Rectal smooth muscle tissue (tissue), 1 donor: Measurements from ENCODE around the gene FTO.

Experiments
- H3K27ac ChIP-seq: one replicate; pipeline ENCODE4 v1.7.0; 2013; ENCODE audit warnings: low read depth, low read length, inconsistent platforms
- H3K27me3 ChIP-seq: one replicate; pipeline ENCODE4 v1.7.0; 2013; ENCODE audit warnings: low read length; ENCODE audit not compliant: control insufficient read depth, insufficient read depth
- H3K36me3 ChIP-seq: one replicate; pipeline ENCODE4 v1.7.0; 2013; ENCODE audit warnings: low read length; ENCODE audit not compliant: control insufficient read depth, insufficient read depth
- H3K4me1 ChIP-seq: one replicate; pipeline ENCODE4 v1.7.0; 2013; ENCODE audit warnings: low read length; ENCODE audit not compliant: control insufficient read depth, insufficient read depth
- H3K4me3 ChIP-seq: one replicate; pipeline ENCODE4 v1.7.0; 2013; ENCODE audit warnings: low read length
- H3K9ac ChIP-seq: one replicate; pipeline ENCODE4 v1.7.0; 2013; ENCODE audit warnings: low read length

Gene FTO

GRCh38 chr16:53713403-53714204 is 9.6 kb downstream of the FTO start:
- no peaks in the 10 kb centered on the region for H3K27me3 ChIP-seq
- H3K36me3 ChIP-seq = no peaks in the 10 kb centered on the region
- H3K27ac ChIP-seq = no peak overlapping the region
- H3K4me3 ChIP-seq = no peak overlapping the region
- H3K4me1 ChIP-seq = peaks cover 15% of the 10 kb centered on the region
- no peak overlapping the region for H3K9ac ChIP-seq

GRCh38 chr16:53714205-53715022 is 10.5 kb downstream of the FTO start:
- H3K9ac ChIP-seq = no peak overlapping the region
- no peak overlapping the region for H3K4me3 ChIP-seq
- no peak overlapping the region for H3K27ac ChIP-seq
- H3K27me3 ChIP-seq = no peaks in the 10 kb centered on the region
- H3K36me3 ChIP-seq = no peaks in the 10 kb centered on the region
- peaks cover 15% of the 10 kb centered on the region for H3K4me1 ChIP-seq

GRCh38 chr16:53715023-53715384 is 11.0 kb downstream of the FTO start:
- no peak overlapping the region for H3K9ac ChIP-seq
- no peak overlapping the region for H3K27ac ChIP-seq
- no peaks in the 10 kb centered on the region for H3K27me3 ChIP-seq
- H3K36me3 ChIP-seq = no peaks in the 10 kb centered on the region
- no peak overlapping the region for H3K4me3 ChIP-seq
- H3K4me1 ChIP-seq = peaks cover 15% of the 10 kb centered on the region

- H3K36me3 ChIP-seq = no peaks in the 10 kb centered on the region
- no peak overlapping the region for H3K9ac ChIP-seq
- no peak overlapping the region for H3K4me3 ChIP-seq
- no peak overlapping the region for H3K27ac ChIP-seq
- H3K27me3 ChIP-seq = no peaks in the 10 kb centered on the region
- peaks cover 13% of the 10 kb centered on the region for H3K4me1 ChIP-seq
Observed at GRCh38 chr16:53717577-53717976, 13.6 kb downstream of the FTO start.

- Histone ChIP-seq H3K36me3 (no peaks in the 10 kb centered on the region), H3K27me3 (no peaks in the 10 kb centered on the region), H3K9ac (no peak overlapping the region), H3K4me1 (no peaks in the 10 kb centered on the region), H3K4me3 (no peak overlapping the region), H3K27ac (no peak overlapping the region)
Observed at GRCh38 chr16:53721017-53721416, 17.1 kb downstream of the FTO start.

GRCh38 chr16:53726625-53727024 is 22.7 kb downstream of the FTO start:
- Histone ChIP-seq H3K9ac (no peak overlapping the region), H3K27me3 (no peaks in the 10 kb centered on the region), H3K27ac (no peak overlapping the region), H3K4me3 (no peak overlapping the region), H3K36me3 (no peaks in the 10 kb centered on the region), H3K4me1 (no peaks in the 10 kb centered on the region)

GRCh38 chr16:53730693-53731092 is 26.7 kb downstream of the FTO start:
- no peak overlapping the region for H3K27ac ChIP-seq
- H3K4me1 ChIP-seq = peaks cover 2% of the 10 kb centered on the region
- no peak overlapping the region for H3K4me3 ChIP-seq
- no peaks in the 10 kb centered on the region for H3K36me3 ChIP-seq
- no peak overlapping the region for H3K9ac ChIP-seq
- H3K27me3 ChIP-seq = no peaks in the 10 kb centered on the region

- H3K4me3 ChIP-seq = no peak overlapping the region
- no peaks in the 10 kb centered on the region for H3K27me3 ChIP-seq
- no peak overlapping the region for H3K9ac ChIP-seq
- H3K36me3 ChIP-seq = no peaks in the 10 kb centered on the region
- no peak overlapping the region for H3K27ac ChIP-seq
- peaks cover 2% of the 10 kb centered on the region for H3K4me1 ChIP-seq
Observed at GRCh38 chr16:53732296-53732929, 28.5 kb downstream of the FTO start.

- Histone ChIP-seq H3K4me3 (no peak overlapping the region), H3K27me3 (no peaks in the 10 kb centered on the region), H3K36me3 (no peaks in the 10 kb centered on the region), H3K4me1 (peaks cover 2% of the 10 kb centered on the region), H3K9ac (no peak overlapping the region), H3K27ac (no peak overlapping the region)
Observed at GRCh38 chr16:53734908-53735307, 31.0 kb downstream of the FTO start.

GRCh38 chr16:53736297-53736696 is 32.3 kb downstream of the FTO start:
- H3K4me1 ChIP-seq = peaks cover 2% of the 10 kb centered on the region
- no peak overlapping the region for H3K27ac ChIP-seq
- H3K27me3 ChIP-seq = no peaks in the 10 kb centered on the region
- H3K9ac ChIP-seq = no peak overlapping the region
- no peak overlapping the region for H3K4me3 ChIP-seq
- H3K36me3 ChIP-seq = no peaks in the 10 kb centered on the region

GRCh38 chr16:53737552-53737951 is 33.6 kb downstream of the FTO start:
- no peak overlapping the region for H3K4me3 ChIP-seq
- H3K36me3 ChIP-seq = no peaks in the 10 kb centered on the region
- no peak overlapping the region for H3K27ac ChIP-seq
- H3K27me3 ChIP-seq = no peaks in the 10 kb centered on the region
- H3K4me1 ChIP-seq = peaks cover under 1% of the 10 kb centered on the region
- H3K9ac ChIP-seq = no peak overlapping the region

GRCh38 chr16:53740476-53740875 is 36.5 kb downstream of the FTO start:
- Histone ChIP-seq H3K27ac (no peak overlapping the region), H3K9ac (no peak overlapping the region), H3K4me1 (peaks cover 4% of the 10 kb centered on the region), H3K27me3 (no peaks in the 10 kb centered on the region), H3K4me3 (no peak overlapping the region), H3K36me3 (no peaks in the 10 kb centered on the region)
